GM18870 (cell line): ENCODE results near the gene PNKP.
A peak's percentile ranks its signal among the peaks of the same experiment; 100 is the strongest.

Experiments
- ATAC-seq: cut with Tn5 transposase; IDR thresholded peaks from one replicate; pipeline ENCODE4 v1.9.1; 2021; ENCODE audit warnings: moderate library complexity; ENCODE audit not compliant: unreplicated experiment

The PNKP gene

DNA sequence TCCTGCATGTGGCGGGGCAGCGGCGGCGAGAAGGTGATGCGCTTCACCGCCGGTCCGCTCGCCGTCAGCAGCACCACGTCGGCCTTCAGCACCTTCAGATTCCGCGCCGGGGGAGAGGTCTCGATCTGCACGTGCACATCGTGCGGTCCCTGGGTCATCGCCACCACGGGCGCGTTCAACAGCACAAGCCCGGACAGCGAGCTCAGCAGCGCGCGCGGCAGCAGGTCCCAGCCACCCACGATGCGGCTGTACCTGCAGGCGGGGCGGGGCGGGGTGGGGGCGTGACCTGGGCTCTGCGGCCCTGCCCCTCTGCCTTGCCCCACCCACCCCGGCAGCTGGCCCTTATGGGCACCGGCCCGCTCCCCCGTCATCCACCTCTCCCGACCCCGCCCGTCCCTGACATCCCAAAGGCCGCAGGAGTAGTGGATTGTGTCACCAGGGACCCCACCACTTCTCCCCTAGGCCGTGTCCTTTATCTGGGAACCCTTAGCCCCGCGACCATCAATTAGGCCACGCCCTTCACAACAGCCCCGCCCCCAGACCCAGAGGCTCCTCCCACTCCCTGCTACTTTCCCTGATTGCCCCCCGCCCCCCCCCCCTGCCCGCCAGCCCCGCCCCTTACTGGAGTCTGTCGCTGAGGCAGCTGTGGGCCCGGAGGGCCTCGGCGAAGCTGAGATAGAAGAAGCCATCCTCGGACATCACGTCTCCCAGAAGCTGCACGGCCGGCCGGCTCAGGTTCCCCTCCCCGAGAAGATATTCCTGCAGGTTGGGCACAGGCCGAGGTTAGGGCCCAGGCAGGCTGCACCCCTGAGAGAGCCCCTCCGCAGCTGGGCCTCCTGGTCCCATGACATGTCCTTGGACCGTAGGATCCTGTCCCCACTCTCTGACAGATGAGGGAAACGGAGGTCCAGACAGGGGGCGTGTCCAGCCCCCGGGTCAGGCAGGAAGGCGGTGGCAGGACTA lies 23.3 kb upstream of the PNKP start:
- ATAC-seq: no peak

DNA sequence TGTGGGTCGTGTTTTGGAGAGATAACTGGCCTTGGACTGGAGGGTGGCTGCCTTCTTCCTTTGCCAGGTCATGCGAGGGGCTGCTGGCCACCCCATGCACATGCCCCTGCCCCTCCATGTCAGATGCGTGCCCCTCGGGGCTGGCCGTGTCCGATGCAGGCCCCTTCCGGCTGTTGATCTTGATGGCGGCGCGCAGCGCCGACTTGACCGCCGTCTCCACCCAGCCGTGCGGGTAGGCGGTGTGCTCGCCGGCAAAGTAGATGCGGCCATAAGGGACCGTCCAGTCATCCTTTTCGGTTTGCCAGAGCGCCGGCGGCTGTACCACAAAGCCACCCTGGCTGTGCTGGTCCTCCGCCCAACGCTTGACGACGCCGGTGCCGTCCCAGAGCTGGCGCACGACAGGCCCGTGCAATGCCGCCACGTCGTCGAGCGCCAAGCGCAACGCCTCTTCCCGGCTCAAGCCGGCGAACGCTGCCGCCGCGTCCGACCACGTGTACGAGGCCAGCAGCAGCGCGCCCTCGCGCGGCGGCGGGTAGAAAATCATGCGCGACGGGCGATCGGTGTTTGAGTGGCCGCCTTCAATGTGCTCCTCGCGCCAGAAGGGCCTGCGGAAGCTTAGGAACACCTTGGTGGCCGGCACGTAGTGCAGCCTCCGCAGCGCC lies 22.4 kb upstream of the PNKP start:
- ATAC-seq: no peak

DNA sequence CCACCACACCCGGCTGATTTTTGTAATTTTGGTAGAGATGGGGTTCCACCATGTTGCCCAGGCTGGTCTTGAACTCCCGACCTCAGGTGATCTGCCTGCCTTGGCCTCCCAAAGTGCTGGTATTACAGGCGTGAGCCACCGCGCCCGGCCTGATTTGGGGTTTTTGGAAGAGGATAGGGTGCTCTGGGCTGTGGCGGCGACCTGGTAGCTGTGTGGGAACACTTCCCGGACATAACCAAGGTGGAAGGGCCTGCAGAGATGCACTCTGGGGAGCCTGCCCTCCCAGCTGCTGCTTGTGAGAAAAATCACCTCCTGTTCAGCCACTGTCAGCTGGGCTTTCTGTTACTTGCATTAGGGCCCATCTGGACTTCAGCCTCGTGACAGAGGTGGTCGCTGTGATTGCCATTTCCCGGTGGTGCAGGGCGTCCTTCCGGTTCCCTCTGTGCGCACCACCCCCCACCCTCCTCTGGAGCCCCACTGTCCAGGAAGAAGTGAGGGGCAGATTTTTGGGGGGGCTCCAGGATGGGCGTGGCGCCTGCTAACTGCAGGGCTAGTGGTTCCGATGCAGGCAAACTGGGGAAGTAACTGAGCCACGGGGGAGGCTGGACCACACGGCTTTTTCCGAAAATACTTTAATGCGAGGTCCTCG lies 21.8 kb upstream of the PNKP start:
- no peak for ATAC-seq

DNA sequence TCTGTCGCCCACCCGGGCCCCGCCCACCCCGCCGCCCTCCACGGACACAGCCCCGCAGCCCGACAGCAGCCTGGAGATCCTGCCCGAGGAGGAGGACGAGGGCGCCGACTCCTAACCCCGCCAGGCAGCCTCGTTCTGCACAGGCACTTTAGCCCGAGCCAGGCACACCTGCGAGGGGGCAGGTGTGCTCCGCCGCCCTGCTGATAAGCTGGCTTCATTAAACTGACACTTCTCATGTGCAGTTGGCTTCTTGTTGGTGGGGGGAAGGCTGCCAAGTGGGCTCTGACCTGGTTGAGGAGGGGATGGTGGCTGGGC lies 21.1 kb upstream of the PNKP start:
- no peak for ATAC-seq

DNA sequence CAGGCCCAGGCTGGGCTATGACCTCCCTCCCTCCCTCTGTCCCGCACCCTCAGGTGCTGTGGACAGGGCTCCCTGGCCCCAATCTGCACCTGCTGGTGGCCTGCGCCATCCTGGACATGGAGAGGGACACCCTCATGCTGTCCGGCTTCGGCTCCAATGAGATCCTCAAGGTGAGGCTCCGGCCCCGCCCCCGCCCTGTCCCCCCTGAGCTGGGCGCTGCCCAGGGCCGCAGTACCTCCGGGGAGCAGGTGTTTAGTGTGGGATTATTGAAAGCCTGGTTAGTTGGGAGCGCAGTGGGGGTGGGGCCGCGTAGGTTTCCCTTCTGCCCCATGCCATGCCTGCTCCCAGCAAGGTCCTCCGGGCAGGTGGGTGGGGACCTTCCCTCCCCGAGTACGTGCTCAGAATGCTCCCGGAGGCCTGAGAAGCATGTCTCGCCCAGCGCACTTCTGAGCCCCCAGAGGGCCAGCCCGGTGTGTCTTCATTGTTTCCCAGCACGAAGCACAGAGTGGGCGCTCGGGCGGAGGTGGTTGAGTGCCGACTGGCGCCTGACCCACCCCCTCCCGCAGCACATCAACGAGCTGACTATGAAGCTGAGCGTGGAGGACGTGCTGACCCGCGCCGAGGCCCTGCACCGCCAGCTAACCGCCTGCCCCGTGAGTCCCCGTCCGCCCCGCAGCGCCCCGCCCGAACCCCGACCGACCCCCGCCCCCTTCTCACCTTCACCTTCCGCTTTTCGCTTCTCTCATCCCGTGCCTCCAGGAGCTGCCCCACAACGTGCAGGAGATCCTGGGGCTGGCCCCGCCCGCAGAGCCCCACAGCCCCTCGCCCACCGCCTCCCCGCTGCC lies 20.5 kb upstream of the PNKP start:
- ATAC-seq: no peak

DNA sequence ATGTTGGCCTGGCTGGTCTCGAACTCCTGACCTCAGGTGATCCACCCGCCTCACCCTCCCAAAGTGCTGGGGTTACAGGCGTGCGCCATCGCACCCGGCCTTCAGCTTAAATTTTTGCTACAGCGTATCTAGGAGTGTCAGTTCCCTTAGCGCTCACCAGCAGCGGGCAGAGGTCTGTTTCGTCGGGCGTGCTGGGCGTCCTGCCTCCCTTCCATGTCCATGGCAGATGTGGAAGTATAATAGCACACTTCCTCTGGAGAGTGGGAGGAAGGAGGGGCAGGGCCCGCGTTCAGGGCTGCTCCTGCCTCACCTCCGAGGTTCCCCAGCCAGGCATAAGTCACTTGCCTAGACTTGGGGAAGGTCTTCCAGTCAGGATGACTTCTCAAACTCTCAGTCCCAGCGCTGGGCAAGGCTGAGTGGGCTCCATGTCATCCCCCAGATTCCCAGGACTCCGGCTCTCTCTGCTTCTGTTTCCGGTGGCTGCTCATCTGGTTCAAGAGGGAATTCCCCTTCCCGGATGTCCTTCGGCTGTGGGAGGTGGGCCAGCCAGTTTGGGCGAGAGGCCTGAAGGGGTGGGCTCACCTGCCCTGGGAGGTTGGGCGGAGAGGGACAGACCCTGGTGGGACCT lies 19.8 kb upstream of the PNKP start:
- no peak for ATAC-seq

DNA sequence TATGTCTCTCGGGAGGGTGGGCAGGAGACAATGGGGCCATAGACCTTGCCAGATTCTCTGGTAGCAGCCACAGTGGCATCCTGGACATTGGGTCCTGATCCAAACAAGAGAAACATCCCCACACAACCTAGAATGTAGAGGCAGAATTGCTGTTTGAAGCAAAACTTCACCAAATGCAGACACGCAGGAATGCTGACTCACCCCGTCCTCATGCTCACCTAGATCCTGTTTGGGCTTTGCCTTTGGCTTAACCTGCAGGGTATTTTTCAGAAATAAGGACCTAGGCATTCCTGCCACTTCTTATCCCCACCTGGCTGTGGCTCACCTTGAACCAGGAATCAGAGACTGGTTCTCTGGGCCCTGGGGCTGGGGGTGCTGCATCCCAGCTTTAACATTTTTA lies 17.4 kb upstream of the PNKP start:
- ATAC-seq: no peak

DNA sequence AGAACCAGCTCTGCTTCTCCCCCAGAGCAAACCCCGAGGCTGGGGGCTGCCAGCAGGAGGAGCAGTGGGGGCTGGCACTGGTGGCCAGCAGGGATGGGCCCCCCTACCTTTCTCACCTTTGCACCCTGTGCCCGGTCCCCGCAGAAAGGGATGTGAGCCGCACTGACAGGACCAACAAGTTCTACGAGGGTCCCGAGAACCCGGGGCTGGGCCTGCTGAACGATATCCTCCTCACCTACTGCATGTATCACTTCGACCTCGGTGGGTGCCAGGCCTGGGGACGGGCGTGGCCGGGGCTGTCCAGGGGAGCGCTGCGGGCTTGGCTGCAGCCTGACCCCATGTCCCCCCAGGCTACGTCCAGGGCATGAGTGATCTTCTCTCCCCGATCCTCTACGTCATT lies 16.7 kb upstream of the PNKP start:
- ATAC-seq: no peak

DNA sequence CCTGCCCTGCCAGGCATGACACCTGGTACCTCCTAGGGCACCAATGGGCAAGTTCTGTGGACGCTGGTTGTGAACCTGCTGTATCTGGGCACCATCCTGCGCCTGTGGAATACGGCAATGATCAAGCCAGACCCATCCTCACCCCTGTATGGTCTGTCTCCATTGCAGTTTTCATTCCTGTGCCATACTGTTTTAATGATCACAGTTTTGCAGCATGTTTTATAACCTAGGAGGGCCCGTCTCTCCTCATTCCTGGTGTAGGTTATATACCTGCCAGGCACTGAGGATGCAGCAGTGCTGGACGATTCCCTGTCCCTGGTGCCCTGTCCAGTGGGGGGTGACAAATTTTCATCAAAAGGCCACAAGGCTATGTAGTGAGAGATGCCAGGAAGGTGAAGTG lies 15.7 kb upstream of the PNKP start:
- no peak for ATAC-seq

DNA sequence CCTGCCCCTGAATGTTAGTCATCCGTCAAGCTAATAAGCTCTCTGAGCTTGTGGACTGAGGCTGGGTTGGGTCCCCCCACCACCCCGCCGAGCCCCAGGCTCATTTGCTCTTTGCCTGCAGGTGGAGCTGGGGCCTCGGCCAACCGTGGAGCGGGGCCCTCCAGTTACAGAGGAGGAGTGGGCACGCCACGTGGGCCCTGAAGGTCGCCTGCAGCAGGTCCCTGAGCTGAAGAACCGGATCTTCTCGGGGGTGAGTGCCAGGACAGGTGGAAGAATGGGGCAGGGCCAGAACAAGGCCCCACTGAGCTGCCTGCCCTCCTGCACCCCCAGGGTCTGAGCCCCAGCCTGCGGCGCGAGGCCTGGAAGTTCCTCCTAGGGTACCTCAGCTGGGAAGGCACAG lies 15.3 kb upstream of the PNKP start:
- ATAC-seq: no peak

DNA sequence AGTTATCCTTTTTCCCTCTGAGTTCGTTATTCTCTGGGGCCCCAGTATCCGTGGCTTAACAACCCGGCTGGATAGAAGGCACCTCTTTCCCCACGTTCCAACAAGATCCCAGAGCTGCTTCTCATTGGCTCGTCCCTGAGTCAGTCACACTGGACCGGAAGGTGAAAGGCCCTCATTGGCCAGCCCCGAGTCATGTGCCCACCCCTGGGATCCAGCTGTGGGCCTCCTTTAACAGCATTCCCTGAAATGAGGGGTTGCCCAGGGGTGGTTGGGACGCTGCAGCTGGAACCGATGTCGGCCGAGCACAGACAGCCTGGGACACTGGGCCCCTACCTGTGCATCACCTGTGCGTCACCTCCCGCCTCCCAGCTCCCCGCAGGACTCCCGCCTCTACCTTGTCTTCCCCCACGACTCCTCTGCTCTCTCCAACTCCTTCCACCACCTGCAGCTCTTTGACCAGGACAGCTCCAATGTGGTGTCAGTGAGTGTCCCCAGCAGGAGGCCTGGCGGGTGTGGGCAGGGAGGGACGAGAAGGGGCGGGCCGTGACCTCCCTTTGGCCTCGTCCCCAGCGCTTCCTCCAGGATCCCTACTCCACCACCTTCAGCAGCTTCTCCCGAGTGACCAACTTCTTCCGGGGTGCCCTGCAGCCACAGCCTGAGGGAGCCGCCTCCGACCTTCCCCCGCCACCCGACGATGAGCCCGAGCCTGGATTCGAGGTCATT lies 14.5 kb upstream of the PNKP start:
- no peak for ATAC-seq

DNA sequence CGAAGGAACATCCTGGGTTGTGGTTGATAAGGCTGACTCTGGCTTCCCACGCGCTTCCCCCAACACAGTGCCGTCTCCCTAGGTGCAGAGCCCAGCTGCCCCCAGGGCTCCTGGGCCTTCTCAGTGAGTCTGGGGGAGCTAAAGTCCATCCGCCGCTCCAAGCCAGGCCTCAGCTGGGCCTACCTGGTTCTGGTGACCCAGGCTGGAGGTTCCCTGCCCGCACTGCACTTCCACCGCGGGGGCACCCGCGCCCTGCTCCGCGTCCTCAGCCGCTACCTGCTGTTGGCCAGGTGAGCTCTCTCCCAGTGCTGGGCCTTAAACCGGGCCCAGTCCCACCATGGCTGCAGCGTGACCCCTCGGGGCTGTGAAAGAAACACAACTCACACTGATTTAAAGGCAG lies 13.8 kb upstream of the PNKP start:
- ATAC-seq: no peak

DNA sequence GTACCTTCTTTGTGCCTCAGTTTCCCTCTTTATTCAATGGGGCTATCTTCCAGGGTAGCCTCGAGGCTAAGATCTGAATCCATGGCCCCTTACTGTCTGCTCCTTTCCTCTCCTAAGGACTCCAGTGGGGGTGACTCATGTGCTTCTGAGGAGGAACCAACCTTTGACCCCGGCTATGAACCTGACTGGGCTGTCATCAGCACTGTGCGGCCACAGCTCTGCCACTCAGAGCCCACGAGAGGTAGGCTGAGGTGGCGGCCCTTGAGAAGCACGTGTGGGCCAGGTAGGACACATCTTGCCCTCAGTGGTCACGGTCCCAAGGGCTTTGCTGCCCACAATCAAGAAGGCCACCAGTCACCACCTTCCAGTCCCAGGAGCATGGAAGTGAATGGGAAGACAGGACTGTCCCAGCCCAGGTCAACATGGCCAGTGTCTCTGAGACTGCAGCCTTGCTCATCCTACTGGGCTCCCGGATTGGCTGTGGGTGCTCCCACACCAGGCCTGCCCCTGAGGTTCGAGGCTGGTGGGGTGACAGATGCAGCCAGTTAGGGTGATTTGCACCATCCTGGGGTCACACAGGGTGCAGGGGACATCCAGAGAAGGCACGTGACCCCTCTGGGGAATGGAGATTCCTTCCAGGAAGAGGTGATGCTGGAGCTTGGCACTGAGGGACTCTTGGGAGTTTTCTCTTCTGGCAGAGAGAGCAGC lies 12.9 kb upstream of the PNKP start:
- ATAC-seq: no peak

DNA sequence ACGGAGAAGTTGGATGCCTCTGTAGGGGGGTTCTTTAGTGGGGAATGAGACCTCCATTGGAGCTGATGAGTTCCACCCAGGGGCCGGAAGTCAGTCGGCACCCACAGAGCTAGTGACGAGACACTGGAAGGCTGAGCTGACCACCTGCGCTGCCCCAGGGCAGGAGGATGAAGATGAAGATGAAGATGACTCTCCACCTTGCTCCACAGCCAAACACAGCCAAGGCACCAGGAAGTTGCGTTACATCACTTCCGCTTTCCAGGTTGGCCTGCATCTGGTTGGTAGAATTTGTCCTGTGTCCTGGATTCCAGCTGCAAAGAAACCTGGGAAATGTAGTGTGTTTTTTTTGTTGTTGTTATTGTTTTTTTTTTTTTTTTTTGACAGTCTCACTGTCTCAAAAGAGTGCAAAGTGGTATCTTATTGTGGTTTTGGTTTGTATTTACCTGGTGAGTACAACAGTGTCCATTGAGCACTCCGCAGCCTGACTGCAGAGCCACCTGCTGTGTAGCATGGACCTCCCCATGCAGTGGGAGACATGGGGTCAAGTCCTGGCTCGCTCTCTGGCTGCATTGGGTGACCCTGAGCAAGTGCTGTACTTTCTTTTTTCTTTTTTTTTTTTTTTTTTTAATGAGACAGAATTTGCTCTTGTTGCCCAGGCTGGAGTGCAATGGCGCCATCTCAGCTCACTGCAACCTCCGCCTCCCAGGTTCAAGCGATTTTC lies 12.0 kb upstream of the PNKP start:
- ATAC-seq: no peak

DNA sequence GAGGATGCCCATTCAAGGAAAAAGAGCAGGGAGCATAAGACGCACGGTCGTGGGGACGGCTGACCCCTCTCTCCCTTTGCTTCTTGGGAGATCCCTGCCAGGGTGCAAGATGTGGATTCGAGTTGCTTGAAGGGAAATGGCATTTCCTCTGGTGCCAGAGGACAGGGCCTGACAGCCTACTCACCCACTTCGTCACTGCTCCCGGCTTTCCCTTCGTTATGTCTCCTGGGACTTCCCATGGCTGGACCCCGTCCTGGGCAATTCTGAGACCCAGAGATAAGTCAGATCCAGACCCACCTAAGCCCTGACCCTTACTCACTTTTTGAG lies 11.3 kb upstream of the PNKP start:
- ATAC-seq: no peak

DNA sequence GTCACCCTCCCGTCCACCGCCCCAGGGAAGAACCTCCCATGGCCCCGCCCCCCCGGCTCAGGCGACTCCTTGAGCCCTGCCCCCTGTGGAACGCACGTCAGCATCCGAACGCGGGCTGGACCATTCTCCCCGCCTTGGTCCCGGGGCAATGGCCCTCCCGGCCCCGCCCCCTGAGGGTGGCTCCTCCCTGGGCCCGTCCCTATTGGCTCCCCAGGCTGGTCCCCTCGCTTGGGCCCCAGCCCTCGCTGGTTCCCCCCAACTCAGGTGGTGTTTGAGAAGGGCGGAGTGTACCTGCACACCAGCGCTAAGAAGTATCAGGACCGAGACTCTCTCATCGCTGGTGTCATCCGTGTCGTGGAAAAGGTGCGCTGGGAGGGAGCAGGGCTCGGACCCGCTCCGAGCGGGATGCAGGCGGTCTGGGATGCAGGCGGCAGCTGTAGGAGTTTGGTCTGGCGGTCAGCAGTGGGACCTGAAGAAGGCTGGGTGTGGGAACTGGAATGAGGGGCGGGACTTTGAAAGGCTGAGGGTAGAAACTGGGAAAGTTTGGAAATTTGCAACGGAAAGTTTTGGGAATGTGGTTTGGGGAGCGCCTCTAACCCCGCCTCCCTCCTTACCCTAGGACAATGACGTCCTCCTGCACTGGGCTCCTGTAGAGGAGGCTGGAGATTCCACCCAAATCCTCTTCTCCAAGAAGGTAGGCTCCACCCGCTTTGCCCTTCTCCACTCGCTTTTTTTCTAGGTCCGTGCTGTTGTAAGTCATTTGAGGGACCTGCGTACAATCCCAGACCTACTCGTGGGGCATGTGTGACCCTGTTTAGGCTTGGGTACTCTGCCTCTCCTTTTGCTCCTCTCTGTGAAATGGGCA lies 10.7 kb upstream of the PNKP start:
- ATAC-seq: peak; percentile 20

DNA sequence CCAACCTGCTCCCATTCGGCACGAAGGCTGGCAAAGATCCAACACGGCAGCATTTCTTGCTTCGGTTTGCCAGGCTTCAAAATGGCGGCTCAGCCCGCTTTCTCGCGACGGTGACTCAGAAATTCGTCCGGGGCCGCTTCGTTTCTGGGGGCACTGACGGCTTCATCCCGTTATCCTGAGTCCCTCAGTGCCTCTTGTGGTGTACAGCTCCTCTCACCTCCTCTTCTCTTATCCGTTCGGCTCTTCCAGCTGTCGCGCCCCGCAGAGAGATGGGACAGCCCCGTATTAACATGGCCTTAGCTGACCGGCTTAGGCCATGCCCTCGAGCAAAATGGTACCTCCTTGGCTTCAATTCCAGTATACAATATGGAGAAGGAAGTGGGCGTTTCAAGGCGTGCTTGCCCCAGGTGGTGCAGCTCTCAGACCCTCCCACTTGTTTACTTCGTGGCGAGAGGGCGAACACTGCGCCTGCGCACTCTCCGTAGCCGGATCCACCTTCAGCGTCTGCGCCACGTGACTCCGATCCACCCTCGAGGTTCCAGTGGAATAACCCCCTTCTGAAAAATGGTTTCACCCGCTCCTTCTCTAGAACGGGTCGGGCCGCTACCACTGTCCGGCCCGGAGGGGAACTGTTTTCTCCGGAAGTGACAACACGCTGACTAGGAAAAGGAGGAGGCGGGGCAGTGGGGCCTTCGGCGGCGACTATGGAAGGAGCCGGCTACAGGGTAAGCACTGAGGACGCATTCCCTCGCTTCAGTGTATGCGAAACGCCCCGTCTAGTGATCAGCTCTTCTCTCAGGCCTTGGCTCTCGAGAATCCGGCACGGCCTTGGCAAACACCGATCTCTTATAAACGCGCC lies 9.9 kb upstream of the PNKP start, which contains the start of the genes AKT1S1 and TBC1D17:
Gene AKT1S1, minus strand, starts transcription at position 336 of the 859 bp plus-strand sequence. CDS start 4,060 bp downstream, outside the sequence.
Gene TBC1D17, plus strand, starts transcription at position 683 of the 859 bp plus-strand sequence. Its CDS starts 22 bp downstream, at position 705.
- ATAC-seq: peak; percentile 58
